GM23338 (cell line): ENCODE data around the gene AFAP1. TPM values are rescaled to one million over a fixed set of nuclear protein-coding genes. Genes with fewer than 3 reads are reported as not detected.

Source experiments
- ATAC-seq: fragments of 200-7000 bp; cut with Tn5 transposase; 3 replicates; pipeline ENCODE4 v1.9.1; 2020
- DNase-seq: peaks from one replicate; pipeline ENCODE4 v3.0.0-alpha.2; 2015; ENCODE audit warnings: low spot score
- H2AFZ ChIP-seq: fragments of 200-600 bp; sonication (generic); 2 replicates; pipeline ENCODE4 v1.8.0; 2016; ENCODE audit warnings: antibody characterized with exemption, mild to moderate bottlenecking, moderate library complexity
- H3F3A ChIP-seq: fragments of 200-600 bp; sonication (generic); replicated peaks from 2 replicates; pipeline ENCODE4 v1.8.0; 2017; ENCODE audit warnings: antibody characterized with exemption, mixed run types, low read depth
- H3K27ac ChIP-seq: fragments of 200-600 bp; sonication (generic); 2 replicates; pipeline ENCODE4 v1.6.1; 2016; ENCODE audit warnings: low read depth
- H3K27me3 ChIP-seq: fragments of 200-600 bp; sonication (generic); 2 replicates; pipeline ENCODE4 v1.8.0; 2016; ENCODE audit warnings: mild to moderate bottlenecking, mixed run types, moderate library complexity; ENCODE audit not compliant: insufficient read depth
- H3K36me3 ChIP-seq: fragments of 200-600 bp; sonication (generic); 2 replicates; pipeline ENCODE4 v1.8.0; 2016; ENCODE audit warnings: mild to moderate bottlenecking; ENCODE audit not compliant: insufficient read depth
- H3K4me1 ChIP-seq: fragments of 200-600 bp; sonication (generic); 2 replicates; pipeline ENCODE4 v1.8.0; 2016; ENCODE audit warnings: mild to moderate bottlenecking, moderate library complexity; ENCODE audit not compliant: insufficient read depth
- H3K4me2 ChIP-seq: fragments of 200-600 bp; sonication (generic); 2 replicates; pipeline ENCODE4 v1.7.1; 2017; ENCODE audit warnings: mixed run types
- H3K4me3 ChIP-seq: fragments of 200-600 bp; sonication (generic); 2 replicates; pipeline ENCODE4 v1.6.1; 2016; ENCODE audit warnings: mixed run types
- H3K79me2 ChIP-seq: fragments of 200-600 bp; sonication (generic); replicated peaks from 2 replicates; pipeline ENCODE4 v1.8.0; 2017; ENCODE audit warnings: mild to moderate bottlenecking; ENCODE audit not compliant: insufficient read depth
- H3K9me2 ChIP-seq: fragments of 200-600 bp; sonication (generic); 2 replicates; pipeline ENCODE4 v1.8.0; 2017; ENCODE audit not compliant: insufficient read depth
- H4K20me1 ChIP-seq: fragments of 200-600 bp; sonication (generic); replicated peaks from 2 replicates; pipeline ENCODE4 v1.8.0; 2017; ENCODE audit warnings: mild to moderate bottlenecking; ENCODE audit not compliant: insufficient read depth
- H3K27ac Mint-ChIP-seq: 2 replicates; pipeline ENCODE4 v1.8.0; 2020; ENCODE audit warnings: inconsistent platforms, mild to moderate bottlenecking, moderate library complexity, mixed read lengths
- H3K27me3 Mint-ChIP-seq: 3 replicates; pipeline ENCODE4 v1.8.0; 2022; ENCODE audit warnings: low read depth, mild to moderate bottlenecking, moderate library complexity, mixed read lengths, inconsistent platforms; ENCODE audit not compliant: insufficient read depth, poor library complexity
- H3K36me3 Mint-ChIP-seq: 3 replicates; pipeline ENCODE4 v1.8.0; 2021; ENCODE audit warnings: low read depth, mild to moderate bottlenecking, inconsistent platforms, moderate library complexity, mixed read lengths
- H3K4me1 Mint-ChIP-seq: 3 replicates; pipeline ENCODE4 v1.8.0; 2020; ENCODE audit warnings: mild to moderate bottlenecking, inconsistent platforms, mixed read lengths
- H3K4me3 Mint-ChIP-seq: 3 replicates; pipeline ENCODE4 v1.8.0; 2021; ENCODE audit warnings: moderate library complexity, mild to moderate bottlenecking, inconsistent platforms, mixed read lengths
- H3K9me3 Mint-ChIP-seq: 3 replicates; pipeline ENCODE4 v1.8.0; 2020; ENCODE audit warnings: moderate library complexity, mild to moderate bottlenecking, inconsistent platforms, mixed read lengths
- CREB1 ChIP-seq: fragments of 250-450 bp; sonication (Bioruptor Pico); IDR thresholded peaks from 2 replicates; pipeline ENCODE4 v1.5.0; 2020; ENCODE audit warnings: low read depth, mild to moderate bottlenecking, moderate library complexity
- CTCF ChIP-seq, 2 experiments: fragments of 200-600 bp in 1 of 2; sonication (generic) in 1 of 2; conservative IDR thresholded peaks; 2 replicates each; pipeline versions ENCODE4 v1.5.1 to v1.6.1; 2016 to 2017; ENCODE audit warnings: antibody characterized with exemption in 2 of 2, low read depth in 2 of 2, mild to moderate bottlenecking in 2 of 2, moderate library complexity in 1 of 2
- EZH2 ChIP-seq: fragments of 200-600 bp; sonication (generic); IDR thresholded peaks from one replicate; pipeline ENCODE4 v1.8.0; 2017; ENCODE audit warnings: antibody characterized with exemption, mild to moderate bottlenecking, low read depth; ENCODE audit not compliant: unreplicated experiment
- EZH2phosphoT487 ChIP-seq: fragments of 200-600 bp; sonication (generic); IDR thresholded peaks from one replicate; pipeline ENCODE4 v1.8.1; 2018; ENCODE audit warnings: antibody characterized with exemption; ENCODE audit not compliant: unreplicated experiment
- JUNB ChIP-seq: IDR thresholded peaks from one replicate; pipeline ENCODE4 v1.6.1; 2016; ENCODE audit warnings: antibody characterized with exemption; ENCODE audit not compliant: unreplicated experiment
- NANOG ChIP-seq: IDR thresholded peaks from 2 replicates; pipeline ENCODE4 v1.6.1; 2016; ENCODE audit warnings: antibody characterized with exemption, borderline replicate concordance
- POLR2AphosphoS5 ChIP-seq: IDR thresholded peaks from 2 replicates; pipeline ENCODE4 v1.6.1; 2016; ENCODE audit warnings: antibody characterized with exemption, low read depth
- REST ChIP-seq: IDR thresholded peaks from one replicate; pipeline ENCODE4 v1.6.1; 2018; ENCODE audit warnings: antibody characterized with exemption; ENCODE audit not compliant: unreplicated experiment
- STAT1 ChIP-seq: IDR thresholded peaks from one replicate; pipeline ENCODE4 v1.6.1; 2016; ENCODE audit warnings: antibody characterized with exemption; ENCODE audit not compliant: unreplicated experiment
- ZNF114 ChIP-seq: fragments of 250-450 bp; sonication (Bioruptor Pico); IDR thresholded peaks from 2 replicates; pipeline ENCODE4 v1.5.0; 2020; ENCODE audit warnings: mild to moderate bottlenecking, moderate library complexity
- ZNF331 ChIP-seq: fragments of 250-450 bp; sonication (Bioruptor Pico); IDR thresholded peaks from 2 replicates; pipeline ENCODE4 v1.5.0; 2020; ENCODE audit warnings: low read depth, mild to moderate bottlenecking, moderate library complexity
- polyA plus RNA-seq: library from polyadenylated mRNA; unstranded; fragments of >200 nt; fragmentation: Nextera tagmentation; extraction: Ambion mirVana; gene quantifications from 2 replicates; pipeline ENCODE4 v1.2.1, GENCODE V29; 2016
- total RNA-seq: library from RNA; depleted of rRNA; stranded (reverse); fragments of >200 nt; shearing (Covaris generic); gene quantifications from 2 replicates; pipeline ENCODE4 v1.2.3, GENCODE V29; 2014
- TF ChIP-seq, protein P1 (sequence below): IDR thresholded peaks from 2 replicates; pipeline ENCODE4 v1.6.1; 2016; ENCODE audit warnings: antibody characterized with exemption
- TF ChIP-seq, protein P2 (sequence below): fragments of 250-450 bp; sonication (Bioruptor Pico); IDR thresholded peaks from 2 replicates; pipeline ENCODE4 v1.5.0; 2020; ENCODE audit warnings: mild to moderate bottlenecking, moderate library complexity

AFAP1 gene
- total and polyA plus RNA-seq, 2 experiments from 2014 or later = 6.5 to 21.5 TPM

- no peak overlapping the region for H3K27ac Mint-ChIP-seq
- Histone ChIP-seq H3K4me3 (no peak overlapping the region), H3K9me2 (no peaks in the 10 kb centered on the region), H3F3A (no peaks in the 10 kb centered on the region), H3K27me3 (no peaks in the 10 kb centered on the region), H3K36me3 (no peaks in the 10 kb centered on the region), H3K4me2 (no peak overlapping the region), H3K27ac (no peak overlapping the region), H3K79me2 (no peaks in the 10 kb centered on the region), H3K4me1 (no peaks in the 10 kb centered on the region), H2AFZ (no peak overlapping the region), H4K20me1 (no peaks in the 10 kb centered on the region)
- H3K27me3 Mint-ChIP-seq = no peaks in the 10 kb centered on the region
- no peaks in the 10 kb centered on the region for H3K4me1 Mint-ChIP-seq
- no peaks in the 10 kb centered on the region for H3K9me3 Mint-ChIP-seq
- DNase-seq (no peak), ATAC-seq (no peak)
- H3K4me3 Mint-ChIP-seq = no peak overlapping the region
- no peaks in the 10 kb centered on the region for H3K36me3 Mint-ChIP-seq
- TF ChIP-seq, protein P1, sequence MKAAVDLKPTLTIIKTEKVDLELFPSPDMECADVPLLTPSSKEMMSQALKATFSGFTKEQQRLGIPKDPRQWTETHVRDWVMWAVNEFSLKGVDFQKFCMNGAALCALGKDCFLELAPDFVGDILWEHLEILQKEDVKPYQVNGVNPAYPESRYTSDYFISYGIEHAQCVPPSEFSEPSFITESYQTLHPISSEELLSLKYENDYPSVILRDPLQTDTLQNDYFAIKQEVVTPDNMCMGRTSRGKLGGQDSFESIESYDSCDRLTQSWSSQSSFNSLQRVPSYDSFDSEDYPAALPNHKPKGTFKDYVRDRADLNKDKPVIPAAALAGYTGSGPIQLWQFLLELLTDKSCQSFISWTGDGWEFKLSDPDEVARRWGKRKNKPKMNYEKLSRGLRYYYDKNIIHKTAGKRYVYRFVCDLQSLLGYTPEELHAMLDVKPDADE = no peak
- TF ChIP-seq EZH2phosphoT487 = no peak
- TF ChIP-seq ZNF114 = no peak
- no peak for TF ChIP-seq CREB1 (CRISPR knock-in tag)
- no peak for TF ChIP-seq STAT1
- no peak for TF ChIP-seq NANOG
- no peak for TF ChIP-seq POLR2AphosphoS5
- TF ChIP-seq, protein P2, sequence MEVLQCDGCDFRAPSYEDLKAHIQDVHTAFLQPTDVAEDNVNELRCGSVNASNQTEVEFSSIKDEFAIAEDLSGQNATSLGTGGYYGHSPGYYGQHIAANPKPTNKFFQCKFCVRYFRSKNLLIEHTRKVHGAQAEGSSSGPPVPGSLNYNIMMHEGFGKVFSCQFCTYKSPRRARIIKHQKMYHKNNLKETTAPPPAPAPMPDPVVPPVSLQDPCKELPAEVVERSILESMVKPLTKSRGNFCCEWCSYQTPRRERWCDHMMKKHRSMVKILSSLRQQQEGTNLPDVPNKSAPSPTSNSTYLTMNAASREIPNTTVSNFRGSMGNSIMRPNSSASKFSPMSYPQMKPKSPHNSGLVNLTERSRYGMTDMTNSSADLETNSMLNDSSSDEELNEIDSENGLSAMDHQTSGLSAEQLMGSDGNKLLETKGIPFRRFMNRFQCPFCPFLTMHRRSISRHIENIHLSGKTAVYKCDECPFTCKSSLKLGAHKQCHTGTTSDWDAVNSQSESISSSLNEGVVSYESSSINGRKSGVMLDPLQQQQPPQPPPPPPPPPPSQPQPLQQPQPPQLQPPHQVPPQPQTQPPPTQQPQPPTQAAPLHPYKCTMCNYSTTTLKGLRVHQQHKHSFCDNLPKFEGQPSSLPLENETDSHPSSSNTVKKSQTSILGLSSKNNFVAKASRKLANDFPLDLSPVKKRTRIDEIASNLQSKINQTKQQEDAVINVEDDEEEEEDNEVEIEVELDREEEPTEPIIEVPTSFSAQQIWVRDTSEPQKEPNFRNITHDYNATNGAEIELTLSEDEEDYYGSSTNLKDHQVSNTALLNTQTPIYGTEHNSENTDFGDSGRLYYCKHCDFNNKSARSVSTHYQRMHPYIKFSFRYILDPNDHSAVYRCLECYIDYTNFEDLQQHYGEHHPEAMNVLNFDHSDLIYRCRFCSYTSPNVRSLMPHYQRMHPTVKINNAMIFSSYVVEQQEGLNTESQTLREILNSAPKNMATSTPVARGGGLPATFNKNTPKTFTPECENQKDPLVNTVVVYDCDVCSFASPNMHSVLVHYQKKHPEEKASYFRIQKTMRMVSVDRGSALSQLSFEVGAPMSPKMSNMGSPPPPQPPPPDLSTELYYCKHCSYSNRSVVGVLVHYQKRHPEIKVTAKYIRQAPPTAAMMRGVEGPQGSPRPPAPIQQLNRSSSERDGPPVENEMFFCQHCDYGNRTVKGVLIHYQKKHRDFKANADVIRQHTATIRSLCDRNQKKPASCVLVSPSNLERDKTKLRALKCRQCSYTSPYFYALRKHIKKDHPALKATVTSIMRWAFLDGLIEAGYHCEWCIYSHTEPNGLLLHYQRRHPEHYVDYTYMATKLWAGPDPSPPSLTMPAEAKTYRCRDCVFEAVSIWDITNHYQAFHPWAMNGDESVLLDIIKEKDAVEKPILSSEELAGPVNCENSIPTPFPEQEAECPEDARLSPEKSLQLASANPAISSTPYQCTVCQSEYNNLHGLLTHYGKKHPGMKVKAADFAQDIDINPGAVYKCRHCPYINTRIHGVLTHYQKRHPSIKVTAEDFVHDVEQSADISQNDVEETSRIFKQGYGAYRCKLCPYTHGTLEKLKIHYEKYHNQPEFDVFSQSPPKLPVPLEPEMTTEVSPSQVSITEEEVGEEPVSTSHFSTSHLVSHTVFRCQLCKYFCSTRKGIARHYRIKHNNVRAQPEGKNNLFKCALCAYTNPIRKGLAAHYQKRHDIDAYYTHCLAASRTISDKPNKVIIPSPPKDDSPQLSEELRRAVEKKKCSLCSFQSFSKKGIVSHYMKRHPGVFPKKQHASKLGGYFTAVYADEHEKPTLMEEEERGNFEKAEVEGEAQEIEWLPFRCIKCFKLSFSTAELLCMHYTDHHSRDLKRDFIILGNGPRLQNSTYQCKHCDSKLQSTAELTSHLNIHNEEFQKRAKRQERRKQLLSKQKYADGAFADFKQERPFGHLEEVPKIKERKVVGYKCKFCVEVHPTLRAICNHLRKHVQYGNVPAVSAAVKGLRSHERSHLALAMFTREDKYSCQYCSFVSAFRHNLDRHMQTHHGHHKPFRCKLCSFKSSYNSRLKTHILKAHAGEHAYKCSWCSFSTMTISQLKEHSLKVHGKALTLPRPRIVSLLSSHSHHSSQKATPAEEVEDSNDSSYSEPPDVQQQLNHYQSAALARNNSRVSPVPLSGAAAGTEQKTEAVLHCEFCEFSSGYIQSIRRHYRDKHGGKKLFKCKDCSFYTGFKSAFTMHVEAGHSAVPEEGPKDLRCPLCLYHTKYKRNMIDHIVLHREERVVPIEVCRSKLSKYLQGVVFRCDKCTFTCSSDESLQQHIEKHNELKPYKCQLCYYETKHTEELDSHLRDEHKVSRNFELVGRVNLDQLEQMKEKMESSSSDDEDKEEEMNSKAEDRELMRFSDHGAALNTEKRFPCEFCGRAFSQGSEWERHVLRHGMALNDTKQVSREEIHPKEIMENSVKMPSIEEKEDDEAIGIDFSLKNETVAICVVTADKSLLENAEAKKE = no peak
- TF ChIP-seq ZNF331 (CRISPR knock-in tag) = no peak
- TF ChIP-seq REST = no peak
- no peak for TF ChIP-seq EZH2
- TF ChIP-seq JUNB = no peak
- TF ChIP-seq CTCF (conservative IDR thresholded peaks at IDR 0.05; ENCODE audit: low read depth in 2 of 2) = no peak
These were observed 201.8 kb downstream of the AFAP1 start for GRCh38 chr4:7737752-7738457.
